HL-60/S4 treated with retinoic acid at 250 ng/mL for 4 days and 3 days (cell line): ENCODE data around the gene CCDC141.

ENCODE experiments used
- in situ Hi-C: fragments of 300-500 bp; cut with MboI; formaldehyde crosslinking; loops from 2 replicates; pipeline ENCODE4 v1.7.0; 2022; ENCODE audit warnings: low sequenced_read_pairs

Gene CCDC141

DNA sequence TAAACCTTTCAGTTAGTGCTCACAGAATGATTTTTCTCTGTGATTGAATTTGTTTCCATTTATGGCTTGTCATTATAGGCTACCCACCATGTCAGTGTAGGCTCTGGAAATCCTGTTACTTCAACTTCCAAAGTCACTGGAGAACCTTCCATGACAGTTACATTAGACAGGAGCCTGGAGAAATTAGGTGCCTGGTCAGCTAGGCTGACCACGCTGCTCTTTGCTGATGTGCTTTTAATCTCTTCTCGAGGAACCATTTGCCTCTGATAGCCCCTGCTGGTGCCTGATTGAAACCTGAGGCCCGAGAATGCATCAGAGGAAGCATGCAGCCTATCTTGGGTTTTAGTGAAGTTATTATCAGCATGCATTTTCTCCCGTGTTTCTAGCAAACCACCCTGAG, 213.1 kb downstream of the CCDC141 start:
- in situ Hi-C loops = no loop called here

DNA sequence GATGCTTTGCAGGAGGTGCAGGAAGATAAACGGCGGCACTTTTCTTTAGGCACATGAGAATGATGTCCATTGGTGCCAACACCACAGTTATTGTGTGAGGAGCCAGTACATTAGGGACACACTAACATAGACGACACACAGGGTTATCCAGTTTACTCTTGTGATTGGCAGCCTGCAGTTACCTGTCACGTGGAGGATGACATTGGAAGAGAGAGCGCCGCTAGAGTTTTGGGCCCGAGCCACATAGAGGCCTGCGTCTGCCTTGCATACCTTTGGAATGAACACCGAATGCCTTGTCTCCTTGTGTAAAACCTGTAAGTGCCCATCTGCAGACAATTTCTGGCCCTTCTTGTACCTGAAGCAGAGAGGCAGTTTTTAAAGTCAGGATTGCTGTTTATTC, 215.9 kb downstream of the CCDC141 start:
- in situ Hi-C loops = no loop called here

DNA sequence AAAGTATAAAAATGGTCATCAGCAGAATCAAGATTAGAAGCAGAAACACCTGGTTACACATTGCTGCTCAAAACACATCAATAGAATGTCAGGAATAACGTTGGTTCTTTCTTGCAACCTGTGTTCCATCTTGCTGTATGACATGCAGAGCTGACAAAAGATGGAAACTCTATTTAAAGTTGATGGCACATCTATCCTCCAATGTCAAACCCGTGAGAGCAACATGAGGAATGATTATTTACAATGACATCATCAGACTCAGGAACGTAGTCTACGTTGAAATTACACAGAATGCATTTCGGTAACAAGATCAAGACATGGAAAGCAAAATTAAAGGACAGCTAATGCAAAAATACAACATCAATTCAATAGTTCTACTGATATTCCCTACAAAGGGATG, 216.6 kb downstream of the CCDC141 start:
- in situ Hi-C loops = no loop called here

DNA sequence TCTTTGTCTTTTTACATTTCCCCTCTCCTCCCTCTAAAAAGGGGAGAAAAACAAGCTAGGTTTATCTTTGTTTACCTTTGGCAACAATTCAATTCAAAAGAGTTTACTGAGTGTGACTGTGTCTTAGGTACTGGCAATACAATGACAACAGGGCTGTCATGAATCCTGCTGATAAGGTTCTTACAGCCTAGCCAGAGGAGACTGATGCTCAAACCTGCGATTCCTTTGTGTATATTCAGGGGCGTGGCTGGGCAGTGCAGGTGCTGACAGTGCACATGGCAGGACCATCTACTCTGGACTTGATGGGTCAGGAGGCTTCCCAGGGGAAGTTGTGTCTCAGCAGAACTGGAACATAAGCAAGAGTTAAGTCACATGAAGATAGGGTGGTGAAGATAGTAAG, 219.5 kb downstream of the CCDC141 start:
- in situ Hi-C loops = no loop called here

DNA sequence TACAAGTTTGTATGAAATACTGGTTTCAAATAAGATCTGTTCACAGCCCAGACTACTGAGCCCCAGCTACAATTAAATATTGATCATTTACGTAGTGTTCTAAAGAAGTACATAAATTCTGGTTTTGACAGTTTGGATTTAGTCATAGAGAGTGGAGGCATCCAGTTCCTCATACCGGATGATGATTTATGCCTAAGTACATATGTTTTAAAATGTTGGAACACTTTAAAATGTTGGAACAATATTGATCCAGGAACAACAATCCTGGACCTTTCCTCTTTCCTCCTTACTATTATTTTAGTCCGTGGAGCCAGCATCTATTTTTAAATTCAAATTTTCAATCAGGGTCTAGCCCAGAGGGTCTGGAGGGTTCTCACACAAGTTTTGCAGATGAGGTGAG, 220.0 kb downstream of the CCDC141 start:
- in situ Hi-C loops = no loop called here

DNA sequence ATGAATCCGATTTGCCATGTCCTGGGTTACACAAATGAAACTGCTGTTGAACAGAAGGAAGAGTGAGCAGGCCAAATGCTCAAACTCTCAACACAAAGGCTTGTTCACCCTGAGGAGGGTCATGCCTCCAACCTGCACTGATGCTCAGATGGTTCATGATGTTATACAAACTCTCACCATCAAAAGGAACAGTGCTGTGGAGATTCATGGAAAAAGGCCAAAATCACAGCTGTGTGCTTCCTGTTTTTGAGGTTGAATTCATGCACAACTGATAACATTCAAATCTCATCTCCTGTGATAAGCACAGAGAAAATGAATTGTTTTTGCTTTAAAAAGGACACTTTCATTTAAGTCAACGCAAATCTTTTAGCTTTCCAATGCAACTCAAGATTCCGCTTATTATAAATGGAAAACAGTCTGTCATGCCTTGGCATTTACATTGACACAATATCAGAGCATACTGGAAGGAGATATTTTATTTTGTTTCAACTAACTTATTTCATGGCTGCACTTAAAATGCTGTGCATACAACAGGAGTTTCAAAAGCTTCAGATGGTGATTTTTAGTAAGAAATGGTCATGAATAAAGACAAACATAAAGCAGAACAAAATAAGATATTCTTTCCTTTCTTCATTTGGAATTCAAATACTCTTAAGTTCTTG, 220.5 kb downstream of the CCDC141 start:
- in situ Hi-C loops = no loop called here

DNA sequence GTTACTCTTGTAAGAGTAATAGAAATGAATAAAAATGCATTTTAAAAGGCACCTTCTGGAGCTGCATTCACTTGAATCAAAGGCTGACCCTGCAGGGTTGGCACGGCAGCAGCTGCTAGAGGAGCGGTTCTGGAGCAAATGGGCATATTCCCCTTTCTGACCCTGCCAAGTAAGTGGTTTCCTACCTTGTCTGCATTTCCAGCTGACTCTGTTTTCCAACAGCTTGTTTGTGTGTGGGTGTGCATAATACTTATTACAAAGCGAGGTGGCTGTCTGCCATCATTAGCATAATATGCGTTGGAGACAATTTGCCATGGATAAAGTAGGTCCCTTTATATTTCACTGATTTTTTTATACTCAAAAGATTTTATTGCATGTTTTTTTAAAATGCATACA, 221.5 kb downstream of the CCDC141 start:
- in situ Hi-C loops = no loop called here

DNA sequence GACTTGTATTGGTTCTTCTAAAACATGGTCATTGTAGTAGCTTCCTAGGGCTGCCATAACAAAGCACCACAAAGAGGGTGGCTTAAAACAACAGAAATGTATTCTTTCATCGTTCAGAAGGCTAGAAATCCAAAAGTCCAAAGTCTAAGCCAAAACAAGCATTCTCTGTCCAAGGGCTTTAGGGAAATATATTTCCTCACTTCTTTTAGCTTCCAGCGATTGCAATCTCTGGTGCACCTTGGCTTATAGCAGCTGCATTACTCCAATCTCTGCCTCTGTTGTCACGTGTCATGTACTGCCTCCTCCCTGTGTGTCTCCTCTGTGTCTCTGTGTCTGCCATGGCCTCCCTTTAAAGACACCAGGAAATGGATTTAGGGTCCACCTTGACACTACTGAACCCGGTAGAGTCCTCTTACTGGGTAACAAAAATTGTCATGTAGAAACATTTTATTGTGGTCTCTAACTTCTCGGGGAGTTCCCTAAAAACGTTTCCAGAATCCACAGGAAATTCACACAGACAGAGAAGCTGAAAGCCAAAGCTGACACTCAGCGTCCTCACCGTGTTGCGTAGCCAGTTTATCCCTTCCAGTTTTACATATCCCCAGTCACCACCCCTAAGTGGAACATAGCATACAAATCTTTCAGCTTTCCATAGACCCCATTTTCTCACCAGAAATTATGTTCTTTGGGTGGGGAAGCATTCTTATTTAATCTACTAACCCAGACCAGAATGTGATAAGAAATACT, 222.0 kb downstream of the CCDC141 start:
- in situ Hi-C loops = no loop called here

DNA sequence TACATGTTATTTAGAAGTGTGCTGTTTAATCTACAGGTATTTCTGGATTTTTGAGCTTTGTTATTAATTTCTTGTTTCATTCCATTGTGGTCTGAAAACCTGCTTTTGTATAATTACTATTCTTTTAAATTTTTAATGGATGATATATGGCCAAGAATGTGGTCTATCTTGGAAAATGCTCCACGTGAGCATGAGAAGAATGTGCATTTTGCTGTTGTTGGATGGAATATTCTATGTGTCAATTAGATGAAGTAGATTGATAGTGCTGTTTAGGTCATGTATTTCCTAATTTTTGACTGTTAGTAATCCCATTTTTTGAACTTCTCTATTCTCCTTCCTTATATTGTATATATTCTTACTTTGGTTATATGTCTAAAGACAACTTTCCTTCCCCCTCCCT, 222.8 kb downstream of the CCDC141 start:
- in situ Hi-C loops = no loop called here

DNA sequence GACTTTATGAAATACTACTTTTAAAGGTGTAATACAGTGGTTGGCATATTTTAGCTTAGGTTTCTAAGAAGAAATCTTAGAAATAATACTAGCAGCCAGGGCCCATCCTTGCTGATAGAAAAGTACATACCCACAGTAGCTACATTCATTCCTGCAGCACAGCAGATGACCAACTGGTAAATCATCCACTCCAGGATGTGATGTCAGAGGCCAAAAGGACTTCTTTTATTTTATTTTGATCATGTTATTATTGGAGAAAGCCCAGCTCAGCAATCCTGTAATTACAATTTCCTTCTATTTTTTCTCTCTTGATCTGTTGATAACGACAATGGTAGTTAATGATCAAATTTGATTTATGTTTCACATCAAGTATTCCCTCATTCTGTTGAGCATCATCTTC, 224.8 kb downstream of the CCDC141 start:
- in situ Hi-C loops = no loop called here

DNA sequence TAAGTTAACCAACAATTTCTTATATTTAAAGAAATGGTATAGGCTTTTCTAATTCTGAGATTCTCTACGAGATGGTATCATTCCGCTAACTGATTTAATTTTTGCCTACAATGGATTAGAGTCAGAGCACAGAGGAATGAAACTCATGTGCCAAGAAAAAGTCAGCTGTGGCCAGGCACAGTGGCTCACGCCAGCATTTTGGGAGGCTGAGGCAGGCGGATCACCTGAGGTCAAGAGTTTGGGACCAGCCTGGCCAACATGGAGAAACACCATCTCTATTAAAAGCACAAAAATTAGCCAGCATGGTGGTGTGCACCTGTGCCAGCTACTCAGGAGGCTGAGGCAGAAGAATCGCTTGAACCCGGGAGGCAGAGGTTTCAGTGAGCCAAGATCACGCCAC, 225.8 kb downstream of the CCDC141 start:
- in situ Hi-C loops = no loop called here

DNA sequence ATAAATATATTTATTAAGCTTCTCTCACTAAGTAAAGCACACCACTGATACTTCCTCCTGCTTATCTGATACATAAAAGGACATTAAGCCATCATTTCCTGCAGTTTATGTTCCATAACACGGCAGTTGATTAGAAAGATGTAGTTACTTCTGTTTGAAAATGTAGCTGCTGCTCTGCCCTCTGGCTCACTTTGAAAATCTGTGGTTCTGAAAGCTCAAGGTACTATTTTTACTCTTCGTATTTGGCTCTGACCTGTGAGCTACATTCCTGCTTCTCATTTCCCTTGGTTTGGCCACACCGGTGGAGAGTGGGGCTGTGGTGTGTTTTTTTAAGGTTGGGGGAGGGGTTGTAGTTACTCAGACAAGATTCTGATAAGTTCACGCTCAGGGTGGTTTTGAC, 229.9 kb downstream of the CCDC141 start:
- in situ Hi-C loops = no loop called here

DNA sequence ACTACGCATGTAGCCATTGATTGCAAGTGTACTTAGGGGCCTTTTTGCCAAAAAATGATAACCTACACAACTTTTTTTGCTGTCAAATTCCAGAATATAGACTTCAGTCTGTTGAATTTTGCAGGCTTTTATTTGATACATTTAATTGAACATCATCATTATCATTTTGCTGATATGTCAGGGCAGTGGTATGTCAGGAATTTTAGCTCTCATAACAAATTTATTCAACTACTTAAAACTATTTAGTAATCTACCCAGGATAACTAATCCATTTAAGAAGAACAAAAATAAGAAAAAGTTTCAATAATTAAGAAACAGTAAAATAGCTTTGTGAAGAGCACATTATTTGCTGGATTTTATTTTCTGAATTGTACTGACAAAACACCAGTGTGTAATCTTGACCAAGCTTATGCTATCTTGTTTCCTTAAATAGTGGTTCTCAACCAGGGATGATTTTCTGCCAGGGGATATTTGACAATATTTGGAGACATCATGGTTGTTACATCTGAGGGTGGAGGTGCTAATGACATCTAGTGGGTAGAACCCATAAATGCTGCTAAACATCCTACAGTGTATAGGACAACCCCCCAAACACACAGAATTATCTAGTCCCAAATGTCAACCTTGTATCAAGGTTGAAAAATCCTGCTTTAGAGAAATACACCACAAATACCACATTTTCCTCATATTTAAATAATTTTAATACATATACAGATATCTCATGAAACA, 230.6 kb downstream of the CCDC141 start:
- in situ Hi-C loops = no loop called here

DNA sequence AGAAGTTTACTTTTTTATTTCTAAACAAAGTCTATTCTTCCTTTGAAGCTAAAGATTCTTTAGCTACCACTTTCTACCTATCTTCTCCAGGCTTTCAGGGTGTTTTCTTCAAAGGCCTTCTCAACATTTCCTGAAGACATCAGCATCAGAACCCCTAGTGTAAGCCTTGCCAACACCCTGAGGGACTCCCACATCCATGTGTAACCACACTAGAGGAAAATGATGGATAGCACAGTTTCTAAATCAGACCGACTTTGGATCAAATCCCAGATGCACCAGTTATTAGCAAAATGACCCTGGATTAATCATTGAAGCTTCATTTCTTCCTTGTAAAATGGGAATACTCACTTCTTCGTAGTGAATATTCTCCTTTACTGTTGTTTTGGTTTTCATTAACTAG, 238.0 kb downstream of the CCDC141 start:
- in situ Hi-C loops = no loop called here

DNA sequence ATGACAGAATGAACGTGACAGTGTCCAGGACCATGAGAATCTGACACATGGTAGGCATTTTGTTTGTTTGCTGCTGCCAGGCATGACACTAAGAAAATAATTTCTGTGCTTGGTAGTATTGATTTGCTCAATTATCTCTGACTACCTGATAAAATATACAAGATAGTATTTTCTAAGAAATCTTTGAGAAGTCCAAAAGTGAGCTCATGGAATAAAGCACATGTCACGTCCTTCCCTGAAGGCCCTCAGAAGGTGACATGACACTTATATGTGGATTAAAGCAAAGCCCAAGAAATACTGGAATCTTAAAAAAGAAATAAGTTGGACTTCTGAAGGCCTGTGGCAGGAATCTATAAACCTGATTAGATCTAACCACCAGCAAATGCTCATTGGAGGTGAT, 238.9 kb downstream of the CCDC141 start:
- in situ Hi-C loops = no loop called here

DNA sequence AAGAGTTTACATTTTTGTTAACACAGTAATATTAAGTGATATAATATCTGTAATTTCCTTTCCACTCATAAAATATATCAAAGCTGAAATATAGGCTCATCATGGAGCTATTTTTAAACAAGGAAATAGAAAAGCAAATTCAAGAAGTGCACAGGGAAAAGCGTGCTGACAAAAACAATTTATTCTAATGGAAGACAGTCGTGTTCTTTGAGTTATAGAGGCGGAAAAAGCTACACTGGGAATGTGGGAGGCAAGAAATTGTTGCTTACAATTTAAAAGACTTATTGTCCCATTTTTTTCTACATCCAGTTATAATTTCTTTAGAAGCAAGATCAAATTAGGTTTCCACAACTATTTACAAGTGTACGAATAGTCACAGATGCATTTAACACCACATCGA, 239.5 kb downstream of the CCDC141 start:
- in situ Hi-C loops = no loop called here

DNA sequence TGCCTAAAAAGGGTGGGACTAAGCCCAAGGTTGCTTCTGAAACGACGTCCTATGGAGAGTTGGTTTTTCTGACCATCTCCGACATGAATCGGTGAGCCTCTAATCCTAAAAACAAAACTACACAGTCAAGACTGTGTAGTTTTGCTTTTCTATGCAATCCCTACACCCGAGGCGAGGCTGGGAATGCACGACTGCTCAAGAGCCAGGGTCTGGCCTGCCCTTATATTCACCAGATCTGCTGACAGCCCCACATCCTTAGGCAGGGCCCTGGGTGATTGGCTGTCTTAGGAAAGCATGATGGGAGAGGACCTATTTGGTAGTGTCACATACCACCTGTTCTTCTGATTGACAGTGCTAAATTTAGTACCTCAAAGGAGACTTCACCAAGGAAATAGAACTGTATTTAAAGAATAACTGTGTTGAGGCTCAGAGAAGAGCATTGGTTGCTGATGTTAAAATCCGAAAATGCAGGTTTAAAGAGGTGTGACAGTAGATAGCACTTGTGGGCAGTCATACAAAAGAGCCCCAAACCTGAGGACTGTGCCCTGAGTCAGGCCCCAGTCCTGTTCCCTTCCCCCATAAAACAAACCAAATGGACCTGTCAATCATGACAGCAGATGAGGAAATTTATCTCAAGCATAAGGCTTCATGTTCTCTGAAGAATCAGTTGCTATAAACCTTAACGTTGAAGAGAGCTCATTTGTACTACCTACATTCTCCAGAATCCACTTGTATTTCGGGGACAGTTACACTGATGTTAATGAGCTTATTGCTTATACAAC, 242.5 kb downstream of the CCDC141 start, which contains the start of gene TTN:
TSS of gene TTN (minus strand) at position 197 of the 782 bp plus-strand sequence. CDS start 2,781 bp downstream, outside the sequence.
- in situ Hi-C loops = no loop called here

DNA sequence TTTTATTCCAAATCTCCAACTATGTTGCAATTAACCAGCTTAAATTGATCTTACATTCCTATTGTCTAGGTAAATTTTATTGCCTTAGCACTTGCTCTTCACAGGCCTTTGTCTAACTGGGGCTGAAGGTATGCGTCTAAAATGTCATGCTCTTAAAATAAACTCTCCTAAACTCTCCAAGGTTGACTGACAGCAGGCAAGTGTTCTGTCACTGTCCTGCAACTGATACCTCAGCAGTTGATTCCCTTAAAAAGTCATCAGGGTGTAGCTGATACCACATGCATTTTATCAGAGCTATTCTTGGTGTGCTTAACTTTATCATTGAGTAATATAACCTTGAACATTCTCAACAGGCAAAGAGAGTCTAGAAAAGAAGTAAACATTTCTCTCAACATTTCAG, 243.4 kb downstream of the CCDC141 start:
- in situ Hi-C loops = no loop called here

DNA sequence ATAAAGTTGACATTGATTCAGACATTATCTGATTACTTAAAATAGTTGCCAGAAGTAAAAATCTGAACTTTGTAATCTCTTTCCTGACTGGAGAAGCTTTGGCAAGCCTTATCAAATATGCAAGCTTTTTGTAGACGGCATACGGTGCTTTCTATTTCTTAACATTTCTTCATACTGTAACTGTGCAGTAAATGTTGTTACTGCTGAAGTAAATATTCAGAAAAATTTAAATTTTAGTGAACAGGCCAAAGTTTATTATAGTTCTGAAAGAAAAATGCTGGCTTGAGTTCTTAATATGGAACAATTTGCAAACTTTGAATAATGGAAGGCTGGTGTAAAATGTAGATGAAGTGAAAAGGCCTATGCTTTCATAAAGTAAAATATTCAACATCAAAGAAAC, 244.5 kb downstream of the CCDC141 start:
- in situ Hi-C loops = no loop called here

DNA sequence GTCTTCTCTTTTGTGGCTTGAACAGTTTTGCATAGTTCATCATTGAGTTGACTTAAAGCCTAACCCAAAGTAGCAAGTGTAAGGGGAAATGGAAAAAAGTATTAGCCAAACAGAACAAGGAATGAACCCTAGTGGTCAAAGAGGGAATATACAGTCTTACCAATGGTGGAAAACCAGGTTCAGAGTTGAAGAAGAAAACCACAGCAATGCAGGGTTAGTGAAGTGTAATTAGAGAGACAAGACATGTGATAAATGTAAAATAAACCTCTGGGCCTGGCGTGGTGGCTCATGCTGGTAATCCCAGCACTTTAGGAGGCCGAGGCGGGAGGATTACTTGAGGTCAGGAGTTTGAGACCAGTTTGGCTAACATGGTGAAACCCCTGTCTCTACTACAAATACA, 245.1 kb downstream of the CCDC141 start:
- in situ Hi-C loops = no loop called here

DNA sequence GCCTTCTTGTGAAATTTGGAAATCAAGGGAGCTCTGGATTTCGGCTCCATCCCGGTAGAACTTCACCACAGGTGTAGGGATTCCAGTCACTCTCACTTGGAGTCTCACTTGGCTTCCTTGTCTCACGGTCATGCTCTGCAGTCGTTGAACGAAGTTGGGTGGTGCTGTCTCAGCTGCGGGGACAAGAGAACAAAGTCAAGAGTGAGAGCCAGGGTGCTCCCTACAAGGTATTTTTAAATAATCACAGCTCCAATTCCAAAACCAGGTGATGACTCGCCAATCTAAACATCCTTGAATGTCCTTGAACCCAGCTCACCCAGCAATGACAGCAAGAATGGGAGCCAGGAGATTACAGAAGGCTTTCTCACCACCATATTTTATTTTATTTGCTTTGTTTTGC, 249.4 kb downstream of the CCDC141 start:
- in situ Hi-C loops = no loop called here
